Adrenal gland (tissue), 12 donors: ENCODE data around the gene GATA1. TPM values are rescaled to one million over a fixed set of nuclear protein-coding genes. Genes with fewer than 3 reads are reported as not detected.

Source experiments
- DNase-seq, 7 donors: peaks; one replicate each; pipeline ENCODE4 v3.0.0-alpha.2; 2019 to 2020
- H3K27ac ChIP-seq, 5 donors: fragments of 200-600 bp; sonication (generic) in 4 of 5; 1 replicate in 3 of 5; 2 replicates in 2 of 5; pipeline versions ENCODE4 v1.5.1 to v1.8.0; 2016 to 2020; ENCODE audit warnings: mild to moderate bottlenecking in 1 of 5
- H3K27me3 ChIP-seq: fragments of 200-600 bp; 2 replicates; pipeline ENCODE4 v1.8.0; 2021
- H3K36me3 ChIP-seq, 2 donors: fragments of 200-600 bp; replicated peaks in 1 of 2; 1 replicate in 1 of 2; 2 replicates in 1 of 2; pipeline versions ENCODE4 v1.5.1 to v1.8.0; 2018 to 2022
- H3K4me1 ChIP-seq, 2 donors: fragments of 200-600 bp; replicated peaks in 1 of 2; 1 replicate in 1 of 2; 2 replicates in 1 of 2; pipeline versions ENCODE4 v1.5.1 to v1.8.0; 2018 to 2021
- H3K4me3 ChIP-seq, 4 donors: fragments of 200-600 bp; sonication (generic) in 3 of 4; one replicate each; pipeline ENCODE4 v1.5.1; 2016 to 2018
- H3K9me3 ChIP-seq, 3 donors: fragments of 200-600 bp; sonication (generic) in 1 of 3; replicated peaks in 1 of 3; 1 replicate in 2 of 3; 2 replicates in 1 of 3; pipeline versions ENCODE4 v1.5.1 to v1.8.0; 2016 to 2021
- POLR2A ChIP-seq, 2 donors: fragments of 450-650 bp; IDR thresholded peaks; one replicate each; pipeline ENCODE4 v1.6.1; 2017; ENCODE audit warnings: antibody characterized with exemption in 2 of 2, mild to moderate bottlenecking in 2 of 2, moderate library complexity in 1 of 2
- WGBS, 4 donors: extraction: QIAGEN DNeasy Blood & Tissue Kit in 2 of 4; methylation state at CpG; one replicate each; pipeline versions ENCODE4 v1.1.5 to v1.1.7; 2013 to 2017; 5-methylcytosine and 5-hydroxymethylcytosine counted together
- intact Hi-C, 2 donors: fragments of 100-400 bp; cut with DNase I; formaldehyde crosslinking; loops; one replicate each; pipeline versions ENCODE4 v1.14.1 to v1.15.0; 2022 to 2023
- polyA plus RNA-seq, 3 donors: library from polyadenylated mRNA; stranded (reverse); fragments of 200-250 nt in 2 of 3; fragments of 350-450 nt in 1 of 3; fragmentation: Illumina TruSeq in 1 of 3; extraction: RNeasy Lipid Tissue Mini Kit (QIAGEN cat#74804) in 1 of 3; gene quantifications; one replicate each; pipeline ENCODE4 v1.2.3, GENCODE V29; 2013 to 2014
- total RNA-seq, 9 donors: library from RNA; depleted of rRNA in 4 of 9; stranded (reverse); fragments of >200 nt in 4 of 9; fragments of 120-200 nt in 1 of 9; fragmentation: NEBNext Ultra II Directional in 1 of 9; extraction: Animal tissue kit (Norgen Biotek cat#: 25700) in 1 of 9; gene quantifications; one replicate each; pipeline versions ENCODE4 v1.1.0 to v1.2.4, GENCODE V29; 2013 to 2023
- TF ChIP-seq, protein P1 (sequence below), 6 experiments: fragments of 450-650 bp in 4 of 6; fragments of 200-600 bp in 2 of 6; sonication (generic) in 1 of 6; IDR thresholded peaks; 1 replicate in 5 of 6; 2 replicates in 1 of 6; pipeline versions ENCODE4 v1.5.1 to v1.8.0; 2016 to 2021; ENCODE audit warnings: antibody characterized with exemption in 6 of 6, mild to moderate bottlenecking in 2 of 6, moderate library complexity in 1 of 6
- donor health status: healthy with polysubstance abuse.
- donor health status: Bipolar disorder and iron deficiency.
- donor health status: DM: yes; HTN: yes; CAD: no.
- donor health status: DM: no; HTN: no; CAD: no.
- donor health status: DM: no; HTN: no; CAD: no.
- donor health status: DM: yes; HTN: yes; CAD: no.

Gene GATA1
- total and polyA plus RNA-seq, 12 donors: 0.27 to 0.43 (median 0.33) TPM; not detected in 9

GRCh38 chrX:48790477-48790876 lies 4.1 kb downstream of the GATA1 start:
- intact Hi-C loops: loop anchor here in 1 of 2 donors (10.0 kb wide), 1 partner anchor 114 kb away; no protein-coding TSS in a partner anchor
- Histone ChIP-seq H3K4me1 (no peaks in the 10 kb centered on the region), H3K9me3 (no peaks in the 10 kb centered on the region), H3K4me3 (no peak overlapping the region), H3K27ac (no peak overlapping the region), H3K27me3 (peaks cover 11% of the 10 kb centered on the region), H3K36me3 (no peaks in the 10 kb centered on the region)
- DNase-seq: no peak
- WGBS, 4 donors: 54 to 64% (median 58%) methylated on average over 5 of the region's 5 CpGs
- TF ChIP-seq, protein P1, sequence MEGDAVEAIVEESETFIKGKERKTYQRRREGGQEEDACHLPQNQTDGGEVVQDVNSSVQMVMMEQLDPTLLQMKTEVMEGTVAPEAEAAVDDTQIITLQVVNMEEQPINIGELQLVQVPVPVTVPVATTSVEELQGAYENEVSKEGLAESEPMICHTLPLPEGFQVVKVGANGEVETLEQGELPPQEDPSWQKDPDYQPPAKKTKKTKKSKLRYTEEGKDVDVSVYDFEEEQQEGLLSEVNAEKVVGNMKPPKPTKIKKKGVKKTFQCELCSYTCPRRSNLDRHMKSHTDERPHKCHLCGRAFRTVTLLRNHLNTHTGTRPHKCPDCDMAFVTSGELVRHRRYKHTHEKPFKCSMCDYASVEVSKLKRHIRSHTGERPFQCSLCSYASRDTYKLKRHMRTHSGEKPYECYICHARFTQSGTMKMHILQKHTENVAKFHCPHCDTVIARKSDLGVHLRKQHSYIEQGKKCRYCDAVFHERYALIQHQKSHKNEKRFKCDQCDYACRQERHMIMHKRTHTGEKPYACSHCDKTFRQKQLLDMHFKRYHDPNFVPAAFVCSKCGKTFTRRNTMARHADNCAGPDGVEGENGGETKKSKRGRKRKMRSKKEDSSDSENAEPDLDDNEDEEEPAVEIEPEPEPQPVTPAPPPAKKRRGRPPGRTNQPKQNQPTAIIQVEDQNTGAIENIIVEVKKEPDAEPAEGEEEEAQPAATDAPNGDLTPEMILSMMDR (IDR thresholded peaks at IDR 0.05): no peak
- no peak for TF ChIP-seq POLR2A (IDR thresholded peaks at IDR 0.05)

GRCh38 chrX:48791063-48791820 lies 4.9 kb downstream of the GATA1 start:
- 81 to 90% (median 88%) methylated on average over 11 of the region's 11 CpGs; no CpG with 5 or more reads in 1 of the 4 donors for WGBS, 4 donors
- H3K36me3 ChIP-seq: no peaks in the 10 kb centered on the region
- H3K4me3 ChIP-seq: no peak overlapping the region
- DNase-seq: no peak
- H3K4me1 ChIP-seq: no peaks in the 10 kb centered on the region
- peaks cover 11% of the 10 kb centered on the region for H3K27me3 ChIP-seq
- no peaks in the 10 kb centered on the region for H3K9me3 ChIP-seq
- no peak overlapping the region for H3K27ac ChIP-seq
- TF ChIP-seq, protein P1 (IDR thresholded peaks at IDR 0.05): no peak
- no peak for TF ChIP-seq POLR2A (IDR thresholded peaks at IDR 0.05)
- intact Hi-C loops: loop anchor here in 1 of 2 donors (10.0 kb wide), 1 partner anchor 114 kb away; no protein-coding TSS in a partner anchor

DNA sequence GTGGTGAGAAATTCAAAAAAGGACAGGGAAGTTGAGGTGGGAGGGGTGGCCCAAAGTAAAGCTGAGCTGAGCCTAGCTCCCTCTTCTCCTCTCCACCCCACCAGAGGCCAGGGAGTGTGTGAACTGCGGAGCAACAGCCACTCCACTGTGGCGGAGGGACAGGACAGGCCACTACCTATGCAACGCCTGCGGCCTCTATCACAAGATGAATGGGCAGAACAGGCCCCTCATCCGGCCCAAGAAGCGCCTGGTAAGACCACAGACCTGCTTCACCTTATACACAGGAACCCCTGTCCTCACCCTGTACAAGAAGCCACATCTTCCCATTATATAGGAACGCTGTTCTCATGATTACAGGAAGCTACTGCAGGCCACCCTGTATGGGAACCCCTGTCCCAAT lies 5.8 kb downstream of the GATA1 start:
- WGBS, 4 donors: 75 to 88% (median 79%) methylated on average over 6 to 7 of the region's 7 CpGs
- Histone ChIP-seq H3K27ac (no peak overlapping the region), H3K4me3 (no peak overlapping the region), H3K4me1 (no peaks in the 10 kb centered on the region), H3K27me3 (peaks cover 11% of the 10 kb centered on the region), H3K36me3 (no peaks in the 10 kb centered on the region), H3K9me3 (no peaks in the 10 kb centered on the region)
- TF ChIP-seq POLR2A (IDR thresholded peaks at IDR 0.05): no peak
- DNase-seq: no peak
- intact Hi-C loops: loop anchor here in 1 of 2 donors (10.0 kb wide), 1 partner anchor 113 kb away; no protein-coding TSS in a partner anchor

DNA sequence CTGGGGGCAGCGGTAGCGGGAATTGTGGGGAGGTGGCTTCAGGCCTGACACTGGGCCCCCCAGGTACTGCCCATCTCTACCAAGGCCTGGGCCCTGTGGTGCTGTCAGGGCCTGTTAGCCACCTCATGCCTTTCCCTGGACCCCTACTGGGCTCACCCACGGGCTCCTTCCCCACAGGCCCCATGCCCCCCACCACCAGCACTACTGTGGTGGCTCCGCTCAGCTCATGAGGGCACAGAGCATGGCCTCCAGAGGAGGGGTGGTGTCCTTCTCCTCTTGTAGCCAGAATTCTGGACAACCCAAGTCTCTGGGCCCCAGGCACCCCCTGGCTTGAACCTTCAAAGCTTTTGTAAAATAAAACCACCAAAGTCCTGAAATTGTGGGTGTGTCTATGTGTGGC lies 7.5 kb downstream of the GATA1 start:
- Histone ChIP-seq H3K4me1 (no peaks in the 10 kb centered on the region), H3K9me3 (no peaks in the 10 kb centered on the region), H3K4me3 (no peak overlapping the region), H3K27ac (no peak overlapping the region), H3K36me3 (no peaks in the 10 kb centered on the region), H3K27me3 (no peaks in the 10 kb centered on the region)
- intact Hi-C loops: loop anchor here in 1 of 2 donors (10.0 kb wide), 1 partner anchor 111 kb away; no protein-coding TSS in a partner anchor
- WGBS, 4 donors: 81 to 100% (median 89%) methylated on average over 2 to 4 of the region's 4 CpGs
- TF ChIP-seq, protein P1 (IDR thresholded peaks at IDR 0.05): no peak
- TF ChIP-seq POLR2A (IDR thresholded peaks at IDR 0.05): no peak
- no peak for DNase-seq
